Measurements from ENCODE around the gene GSK3A. TPM values are rescaled to one million over a fixed set of nuclear protein-coding genes. Genes with fewer than 3 reads are reported as not detected.

Gene GSK3A
- total and polyA plus RNA-seq, 2 experiments from 2014 or later: 17.7 to 40.7 TPM

DNA sequence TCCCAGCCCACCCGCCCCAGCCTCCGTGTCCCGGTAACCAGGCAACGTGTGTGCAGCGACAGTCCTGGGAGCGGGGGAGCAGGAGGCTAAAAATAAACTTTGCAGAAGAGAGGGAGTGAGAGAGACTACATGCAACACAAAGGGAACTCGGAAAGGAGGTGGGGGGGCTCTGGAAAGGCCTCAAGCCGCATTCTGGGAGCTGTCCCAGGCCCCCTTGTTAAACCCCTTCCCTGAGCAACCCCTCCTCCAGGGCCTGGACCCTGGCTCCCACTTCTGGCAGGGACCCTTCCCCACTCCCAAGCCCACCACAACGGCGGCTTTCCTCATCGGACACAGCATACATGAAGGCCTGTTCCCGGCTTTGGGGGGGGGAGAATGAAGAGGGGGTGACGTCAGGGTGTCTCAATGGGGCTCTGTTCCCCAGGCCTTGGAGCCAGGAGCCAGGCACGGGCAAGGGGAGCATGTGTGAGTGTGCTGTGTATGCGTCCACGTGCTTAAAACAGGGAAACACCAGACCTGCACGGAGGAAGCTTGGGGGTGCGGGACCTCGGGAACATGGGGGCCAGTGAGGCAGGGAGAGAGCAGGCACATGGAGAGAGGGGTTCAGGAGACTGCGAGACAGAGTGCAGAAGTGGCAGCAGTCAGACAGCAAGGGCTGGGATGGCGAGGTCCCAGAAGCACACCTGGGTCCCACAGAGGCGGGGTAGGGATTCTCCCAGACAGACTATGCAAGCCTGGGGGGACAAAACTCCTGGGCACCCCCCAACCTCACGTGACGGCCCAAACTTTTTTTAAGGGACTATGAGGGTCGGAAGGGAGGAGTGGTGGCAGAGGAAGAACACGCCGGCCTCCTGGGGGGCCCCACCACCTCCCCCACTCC is 10.2 kb upstream of the GSK3A start:
- H3K27me3 ChIP-seq (ENCODE audit: insufficient read depth): peaks cover 15% of the 10 kb centered on the region
- peaks cover 27% of the 10 kb centered on the region for H3K4me1 ChIP-seq (ENCODE audit: insufficient read depth)
- H3F3A ChIP-seq (replicated peaks; ENCODE audit: low read depth): peaks cover 17% of the 10 kb centered on the region
- H3K27me3 Mint-ChIP-seq (ENCODE audit: insufficient read depth, low read depth, poor library complexity): peaks cover 34% of the 10 kb centered on the region
- peak overlapping the region; percentile 96 for H3K4me2 ChIP-seq
- TF ChIP-seq STAT1 (IDR thresholded peaks at IDR 0.05; ENCODE audit: unreplicated experiment): no peak
- TF ChIP-seq, protein P1, sequence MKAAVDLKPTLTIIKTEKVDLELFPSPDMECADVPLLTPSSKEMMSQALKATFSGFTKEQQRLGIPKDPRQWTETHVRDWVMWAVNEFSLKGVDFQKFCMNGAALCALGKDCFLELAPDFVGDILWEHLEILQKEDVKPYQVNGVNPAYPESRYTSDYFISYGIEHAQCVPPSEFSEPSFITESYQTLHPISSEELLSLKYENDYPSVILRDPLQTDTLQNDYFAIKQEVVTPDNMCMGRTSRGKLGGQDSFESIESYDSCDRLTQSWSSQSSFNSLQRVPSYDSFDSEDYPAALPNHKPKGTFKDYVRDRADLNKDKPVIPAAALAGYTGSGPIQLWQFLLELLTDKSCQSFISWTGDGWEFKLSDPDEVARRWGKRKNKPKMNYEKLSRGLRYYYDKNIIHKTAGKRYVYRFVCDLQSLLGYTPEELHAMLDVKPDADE (IDR thresholded peaks at IDR 0.05): no peak
- no peak for TF ChIP-seq NANOG (IDR thresholded peaks at IDR 0.05; ENCODE audit: borderline replicate concordance)
- peak; percentile 47; the same call in 1 of the 2 replicates for TF ChIP-seq CREB1 (CRISPR knock-in tag; IDR thresholded peaks at IDR 0.05; ENCODE audit: low read depth)
- DNase-seq (ENCODE audit: low spot score) (peak; percentile 42), ATAC-seq (no peak)
- no peaks in the 10 kb centered on the region for H3K36me3 ChIP-seq (ENCODE audit: insufficient read depth)
- peak overlapping the region; percentile 94 for H3K27ac Mint-ChIP-seq
- H3K4me3 ChIP-seq: peak overlapping the region; percentile 96
- no peaks in the 10 kb centered on the region for H3K9me2 ChIP-seq (ENCODE audit: insufficient read depth)
- no peak overlapping the region for H2AFZ ChIP-seq
- H3K9me3 Mint-ChIP-seq: no peaks in the 10 kb centered on the region; the same call in 1 of the 3 replicates
- peak overlapping the region; percentile 92 for H3K27ac ChIP-seq (ENCODE audit: low read depth)
- peaks cover 38% of the 10 kb centered on the region for H3K79me2 ChIP-seq (replicated peaks; ENCODE audit: insufficient read depth)
- peaks cover 10% of the 10 kb centered on the region; the same call in 2 of the 3 replicates for H3K36me3 Mint-ChIP-seq (ENCODE audit: low read depth)
- H3K4me1 Mint-ChIP-seq: peaks cover 35% of the 10 kb centered on the region
- peak overlapping the region; percentile 88 for H3K4me3 Mint-ChIP-seq
- no peaks in the 10 kb centered on the region; the same call in 1 of the 2 replicates for H4K20me1 ChIP-seq (replicated peaks; ENCODE audit: insufficient read depth)

- peak overlapping the region; percentile 67 for H3K4me2 ChIP-seq
- H3K36me3 Mint-ChIP-seq (ENCODE audit: low read depth): peaks cover 10% of the 10 kb centered on the region; the same call in 2 of the 3 replicates
- peaks cover 18% of the 10 kb centered on the region for H3F3A ChIP-seq (replicated peaks; ENCODE audit: low read depth)
- H4K20me1 ChIP-seq (replicated peaks; ENCODE audit: insufficient read depth): no peaks in the 10 kb centered on the region; the same call in 1 of the 2 replicates
- no peaks in the 10 kb centered on the region; the same call in 1 of the 3 replicates for H3K9me3 Mint-ChIP-seq
- no peak overlapping the region for H3K27ac ChIP-seq (ENCODE audit: low read depth)
- H3K36me3 ChIP-seq (ENCODE audit: insufficient read depth): no peaks in the 10 kb centered on the region
- H3K4me3 Mint-ChIP-seq: peak overlapping the region; percentile 88
- H3K4me1 ChIP-seq (ENCODE audit: insufficient read depth): peaks cover 29% of the 10 kb centered on the region
- H3K79me2 ChIP-seq (replicated peaks; ENCODE audit: insufficient read depth): peaks cover 38% of the 10 kb centered on the region
- peaks cover 39% of the 10 kb centered on the region for H3K4me1 Mint-ChIP-seq
- TF ChIP-seq JUNB (IDR thresholded peaks at IDR 0.05; ENCODE audit: unreplicated experiment) (no peak), POLR2AphosphoS5 (IDR thresholded peaks at IDR 0.05; ENCODE audit: low read depth) (no peak), ZNF114 (CRISPR knock-in tag; IDR thresholded peaks at IDR 0.05) (no peak), EZH2phosphoT487 (IDR thresholded peaks at IDR 0.05; ENCODE audit: unreplicated experiment) (no peak), ZNF462 (CRISPR knock-in tag; IDR thresholded peaks at IDR 0.05) (no peak), CTCF (conservative IDR thresholded peaks at IDR 0.05; ENCODE audit: low read depth in 2 of 2) (no peak)
- H3K27ac Mint-ChIP-seq: peak overlapping the region; percentile 89
- no peak for DNase-seq (ENCODE audit: low spot score)
- no peak overlapping the region for H2AFZ ChIP-seq
- H3K27me3 ChIP-seq (ENCODE audit: insufficient read depth): peaks cover 6% of the 10 kb centered on the region
- H3K4me3 ChIP-seq: peak overlapping the region; percentile 96; the same call in 1 of the 2 replicates
- ATAC-seq: no peak
- peaks cover 32% of the 10 kb centered on the region for H3K27me3 Mint-ChIP-seq (ENCODE audit: insufficient read depth, low read depth, poor library complexity)
- no peaks in the 10 kb centered on the region for H3K9me2 ChIP-seq (ENCODE audit: insufficient read depth)
Measured at GRCh38 chr19:42251572-42252358, 9.4 kb upstream of the GSK3A start.
